H1 (cell line): ENCODE data around the gene TMBIM1.

Source experiments
- FOSL1 ChIP-seq: IDR thresholded peaks from 2 replicates; pipeline ENCODE4 v1.6.1; 2011; ENCODE audit warnings: mild to moderate bottlenecking, low read depth, low read length, moderate library complexity; ENCODE audit not compliant: insufficient read depth
- GABPA ChIP-seq: IDR thresholded peaks from 2 replicates; pipeline ENCODE4 v1.6.1; 2011; ENCODE audit warnings: mild to moderate bottlenecking, low read length, moderate library complexity, borderline replicate concordance; ENCODE audit not compliant: insufficient read depth
- TF ChIP-seq, protein P1 (sequence below), 3 experiments: IDR thresholded peaks; 1 replicate in 2 of 3; 2 replicates in 1 of 3; pipeline versions ENCODE4 v1.5.1 to v1.6.1; 2011; ENCODE audit warnings: low read length in 3 of 3, mild to moderate bottlenecking in 3 of 3, inconsistent platforms in 2 of 3, low read depth in 1 of 3, moderate library complexity in 1 of 3; ENCODE audit not compliant: insufficient read depth in 1 of 3; ENCODE audit errors: control extremely low read depth in 1 of 3

DNA sequence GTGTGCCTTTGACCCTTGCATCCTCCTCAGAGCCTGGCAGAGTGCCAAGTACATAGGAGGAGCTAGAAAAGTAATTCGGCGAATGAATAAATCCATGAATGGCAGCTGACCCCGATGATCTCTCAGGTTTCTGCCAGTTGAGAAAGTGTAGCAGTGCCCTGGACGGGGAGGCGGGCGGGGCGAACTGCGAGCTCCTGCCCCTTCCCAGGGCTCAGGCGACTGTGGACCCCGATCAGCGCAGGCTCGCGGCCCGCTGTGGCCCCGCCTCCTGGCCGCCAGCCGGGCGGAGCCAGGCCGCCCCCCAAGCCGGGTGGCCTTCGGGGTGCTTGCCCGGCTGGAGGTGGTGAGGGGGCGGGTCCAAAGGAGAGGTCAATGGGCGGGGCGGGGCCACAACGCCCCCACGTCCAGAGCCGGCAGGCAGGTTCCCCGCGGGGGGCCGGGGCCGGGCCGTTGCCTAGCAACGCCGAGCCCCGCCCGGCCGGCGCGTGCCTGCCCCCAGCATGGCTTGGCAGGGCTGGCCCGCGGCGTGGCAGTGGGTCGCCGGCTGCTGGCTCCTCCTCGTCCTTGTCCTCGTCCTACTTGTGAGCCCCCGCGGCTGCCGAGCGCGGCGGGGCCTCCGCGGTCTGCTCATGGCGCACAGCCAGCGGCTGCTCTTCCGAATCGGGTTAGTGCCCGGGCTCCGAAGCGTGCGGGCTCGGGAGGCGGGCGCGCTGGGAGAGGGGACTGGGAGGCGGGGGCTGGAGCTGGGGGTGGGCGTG is 30.6 kb upstream of the TMBIM1 start:
- TF ChIP-seq GABPA (no peak), FOSL1 (no peak)
- TF ChIP-seq, protein P1, sequence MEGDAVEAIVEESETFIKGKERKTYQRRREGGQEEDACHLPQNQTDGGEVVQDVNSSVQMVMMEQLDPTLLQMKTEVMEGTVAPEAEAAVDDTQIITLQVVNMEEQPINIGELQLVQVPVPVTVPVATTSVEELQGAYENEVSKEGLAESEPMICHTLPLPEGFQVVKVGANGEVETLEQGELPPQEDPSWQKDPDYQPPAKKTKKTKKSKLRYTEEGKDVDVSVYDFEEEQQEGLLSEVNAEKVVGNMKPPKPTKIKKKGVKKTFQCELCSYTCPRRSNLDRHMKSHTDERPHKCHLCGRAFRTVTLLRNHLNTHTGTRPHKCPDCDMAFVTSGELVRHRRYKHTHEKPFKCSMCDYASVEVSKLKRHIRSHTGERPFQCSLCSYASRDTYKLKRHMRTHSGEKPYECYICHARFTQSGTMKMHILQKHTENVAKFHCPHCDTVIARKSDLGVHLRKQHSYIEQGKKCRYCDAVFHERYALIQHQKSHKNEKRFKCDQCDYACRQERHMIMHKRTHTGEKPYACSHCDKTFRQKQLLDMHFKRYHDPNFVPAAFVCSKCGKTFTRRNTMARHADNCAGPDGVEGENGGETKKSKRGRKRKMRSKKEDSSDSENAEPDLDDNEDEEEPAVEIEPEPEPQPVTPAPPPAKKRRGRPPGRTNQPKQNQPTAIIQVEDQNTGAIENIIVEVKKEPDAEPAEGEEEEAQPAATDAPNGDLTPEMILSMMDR (IDR thresholded peaks at IDR 0.05; ENCODE audit: control extremely low read depth in 1 of 3, insufficient read depth in 1 of 3, low read depth in 1 of 3, low read length in 3 of 3): no peak; a peak in 1 of 4 replicates
